IMR-90 (cell line): ENCODE data around the gene TRIM71. TPM values are rescaled to one million over a fixed set of nuclear protein-coding genes. Genes with fewer than 3 reads are reported as not detected.

Experiments used
- ATAC-seq: fragments of 200-7000 bp; cut with Tn5 transposase; 2 replicates; pipeline ENCODE4 v1.9.1; 2020; ENCODE audit warnings: low read depth, mild to moderate bottlenecking, moderate library complexity
- BruUV-seq: library from RNA; stranded (reverse); fragments of 400-500 nt; replicated peaks from 2 replicates; lab custom pipeline; 2021; lab: Mats Ljungman, UMichigan
- CTCF ChIA-PET: fragments of 300-600 bp; formaldehyde crosslinking; extraction: SDS; loops from one replicate; lab custom pipeline; 2021; ENCODE audit warnings: antibody characterized with exemption; lab: Yijun Ruan, JAX
- POLR2A ChIA-PET: fragments of 300-600 bp; sonication (Branson Sonifier 250); formaldehyde crosslinking; loops from one replicate; lab custom pipeline; 2022; ENCODE audit warnings: antibody characterized with exemption; ENCODE audit not compliant: unreplicated experiment; lab: Charles Lee
- DNase-seq: peaks from one replicate; pipeline ENCODE4 v3.0.0; 2013
- H2AFZ ChIP-seq: replicated peaks from 2 replicates; pipeline ENCODE3; 2013; ENCODE audit warnings: low read length, mild to moderate bottlenecking; ENCODE audit not compliant: poor library complexity
- H2AK5ac ChIP-seq: 2 replicates; pipeline ENCODE4 v1.6.1; 2013; ENCODE audit warnings: low read depth, low read length, inconsistent platforms
- H2AK9ac ChIP-seq: replicated peaks from 2 replicates; pipeline ENCODE3; 2013; ENCODE audit warnings: mild to moderate bottlenecking, low read depth, low read length, moderate library complexity; ENCODE audit not compliant: poor library complexity
- H2BK120ac ChIP-seq: 2 replicates; pipeline ENCODE4 v1.6.1; 2013; ENCODE audit warnings: low read depth, low read length, inconsistent platforms
- H2BK15ac ChIP-seq: 3 replicates; pipeline ENCODE4 v1.6.1; 2013; ENCODE audit warnings: low read depth, low read length, inconsistent platforms
- H2BK20ac ChIP-seq: 2 replicates; pipeline ENCODE4 v1.6.1; 2013; ENCODE audit warnings: low read depth, mild to moderate bottlenecking, inconsistent platforms, low read length, moderate library complexity
- H2BK5ac ChIP-seq: 2 replicates; pipeline ENCODE4 v1.6.1; 2013; ENCODE audit warnings: mild to moderate bottlenecking, low read depth, low read length, inconsistent platforms; ENCODE audit not compliant: poor library complexity, severe bottlenecking
- H3K14ac ChIP-seq: replicated peaks from 2 replicates; pipeline ENCODE4 v1.6.1; 2013; ENCODE audit warnings: low read depth, low read length, inconsistent platforms
- H3K18ac ChIP-seq: 2 replicates; pipeline ENCODE4 v1.6.1; 2013; ENCODE audit warnings: low read depth, low read length, control low read depth
- H3K23ac ChIP-seq: 2 replicates; pipeline ENCODE4 v1.6.1; 2013; ENCODE audit warnings: low read depth, low read length, inconsistent platforms
- H3K27ac ChIP-seq: 2 replicates; pipeline ENCODE4 v1.5.1; 2013; ENCODE audit warnings: mild to moderate bottlenecking, control low read depth, low read length; ENCODE audit not compliant: insufficient read depth
- H3K27me3 ChIP-seq: 2 replicates; pipeline ENCODE4 v1.6.1; 2013; ENCODE audit warnings: low read length; ENCODE audit not compliant: control insufficient read depth, insufficient read depth
- H3K36me3 ChIP-seq: 2 replicates; pipeline ENCODE4 v1.6.1; 2013; ENCODE audit warnings: low read length, mixed read lengths; ENCODE audit not compliant: control insufficient read depth, insufficient read depth
- H3K4ac ChIP-seq: 2 replicates; pipeline ENCODE4 v1.6.1; 2013; ENCODE audit warnings: low read depth, low read length, inconsistent platforms
- H3K4me1 ChIP-seq: 2 replicates; pipeline ENCODE4 v1.6.1; 2013; ENCODE audit warnings: low read length, mixed read lengths; ENCODE audit not compliant: control insufficient read depth, insufficient read depth
- H3K4me2 ChIP-seq: 2 replicates; pipeline ENCODE4 v1.6.1; 2013; ENCODE audit warnings: low read depth, mild to moderate bottlenecking, control low read depth, low read length, moderate library complexity
- H3K4me3 ChIP-seq: 2 replicates; pipeline ENCODE4 v1.5.1; 2013; ENCODE audit warnings: low read depth, mild to moderate bottlenecking, control low read depth, low read length, moderate library complexity; ENCODE audit not compliant: insufficient read depth
- H3K56ac ChIP-seq: 2 replicates; pipeline ENCODE4 v1.6.1; 2013; ENCODE audit warnings: low read length, inconsistent platforms; ENCODE audit not compliant: insufficient read depth; ENCODE audit errors: extremely low read depth
- H3K79me1 ChIP-seq, 2 experiments: 2 replicates each; pipeline ENCODE4 v1.6.1; 2013; ENCODE audit warnings: low read length in 2 of 2, inconsistent platforms in 1 of 2, low read depth in 1 of 2
- H3K9ac ChIP-seq: 2 replicates; pipeline ENCODE4 v1.6.1; 2013; ENCODE audit warnings: low read depth, low read length, control low read depth
- H3K9me1 ChIP-seq: 2 replicates; pipeline ENCODE4 v1.6.1; 2013; ENCODE audit warnings: low read length, inconsistent platforms; ENCODE audit not compliant: insufficient read depth
- H3K9me3 ChIP-seq: 2 replicates; pipeline ENCODE4 v1.6.1; 2013; ENCODE audit warnings: low read length; ENCODE audit not compliant: control insufficient read depth, insufficient read depth
- H4K20me1 ChIP-seq: 2 replicates; pipeline ENCODE4 v1.6.1; 2013; ENCODE audit warnings: low read length, inconsistent platforms; ENCODE audit not compliant: insufficient read depth
- H4K5ac ChIP-seq: 2 replicates; pipeline ENCODE4 v1.6.1; 2013; ENCODE audit warnings: mild to moderate bottlenecking, low read depth, low read length, control low read depth
- H4K8ac ChIP-seq, 2 experiments: 2 replicates each; pipeline ENCODE4 v1.6.1; 2013; ENCODE audit warnings: low read depth in 2 of 2, low read length in 2 of 2, control low read depth in 1 of 2, inconsistent platforms in 1 of 2
- H4K91ac ChIP-seq: 2 replicates; pipeline ENCODE4 v1.6.1; 2013; ENCODE audit warnings: low read depth, low read length, inconsistent platforms; ENCODE audit not compliant: insufficient read depth
- POLR2A ChIP-seq: IDR thresholded peaks from 2 replicates; pipeline ENCODE4 v1.6.1; 2012; ENCODE audit warnings: mild to moderate bottlenecking, low read depth, low read length
- RCOR1 ChIP-seq: IDR thresholded peaks from 2 replicates; pipeline ENCODE4 v1.6.1; 2012; ENCODE audit warnings: mild to moderate bottlenecking, low read length, improper control_type of control experiment; ENCODE audit not compliant: insufficient replicate concordance
- USF2 ChIP-seq: fragments of 150-350 bp; IDR thresholded peaks from 2 replicates; pipeline ENCODE4 v1.6.1; 2017; ENCODE audit warnings: mild to moderate bottlenecking, antibody characterized with exemption, low read length, low read depth
- WGBS, 2 experiments: methylation state at CpG; one replicate each; pipeline versions ENCODE4 v1.1.5 to v1.1.7; 2013; ENCODE audit warnings: missing lambda C conversion rate in 2 of 2; ENCODE audit not compliant: insufficient read length in 1 of 2; ENCODE audit errors: extremely low coverage in 2 of 2; 5-methylcytosine and 5-hydroxymethylcytosine counted together
- dilution Hi-C: fragments of 300-500 bp; cut with HindIII; formaldehyde crosslinking; loops from one replicate; pipeline ENCODE4 v1.14.3; 2018; ENCODE audit warnings: low sequenced_read_pairs; ENCODE audit not compliant: unreplicated experiment
- in situ Hi-C: fragments of 300-500 bp; cut with MboI; formaldehyde crosslinking; loops from 3 replicates; pipeline ENCODE4 v1.14.3; 2019; ENCODE audit warnings: low sequenced_read_pairs, inconsistent platforms, mixed read lengths
- intact Hi-C: fragments of 100-400 bp; cut with micrococcal nuclease; formaldehyde crosslinking; loops from 2 replicates; pipeline ENCODE4 v1.10.0; 2022
- polyA plus RNA-seq, 3 experiments: library from polyadenylated mRNA; depleted of rRNA; stranded (reverse); fragments of >200 nt; gene quantifications; 2 replicates each; pipeline ENCODE4 v1.2.3, GENCODE V29; 2012; ENCODE audit warnings: low replicate concordance in 1 of 3
- total RNA-seq: library from RNA; depleted of rRNA; stranded (reverse); fragments of >200 nt; gene quantifications from 2 replicates; pipeline ENCODE4 v1.2.3, GENCODE V29; 2012

Gene TRIM71
- total and polyA plus RNA-seq, 2 of the 4 experiments (the other 2 are of a cell fraction): not detected

GRCh38 chr3:32836601-32837000 is 18.8 kb downstream of the TRIM71 start:
- no peak overlapping the region for H3K9ac ChIP-seq
- H2BK15ac ChIP-seq: no peak overlapping the region
- ATAC-seq (no peak), DNase-seq (no peak)
- no peak overlapping the region for H3K4me3 ChIP-seq
- ChIA-PET CTCF (no interaction called here), POLR2A (no interaction called here)
- H3K9me3 ChIP-seq: no peaks in the 10 kb centered on the region
- TF ChIP-seq USF2 (no peak), POLR2A (no peak), RCOR1 (no peak)
- no peaks in the 10 kb centered on the region for H3K4me1 ChIP-seq
- no peak overlapping the region for H2AK5ac ChIP-seq
- no peak overlapping the region for H2BK5ac ChIP-seq
- no peaks in the 10 kb centered on the region for H3K79me1 ChIP-seq
- intact Hi-C loops: no loop called here
- no peaks in the 10 kb centered on the region for H3K9me1 ChIP-seq
- H3K27ac ChIP-seq: no peak overlapping the region
- H3K56ac ChIP-seq: no peak overlapping the region
- no peak overlapping the region for H4K5ac ChIP-seq
- in situ Hi-C loops: no loop called here
- H2BK20ac ChIP-seq: no peak overlapping the region
- WGBS, 2 experiments: no CpG with 5 or more reads among the region's 4 CpGs
- no peak overlapping the region for H3K23ac ChIP-seq
- no peak overlapping the region for H4K8ac ChIP-seq
- no peak overlapping the region for H3K4me2 ChIP-seq
- H2BK120ac ChIP-seq: no peak overlapping the region
- no peaks in the 10 kb centered on the region for H3K36me3 ChIP-seq
- no peak overlapping the region for H3K14ac ChIP-seq
- H4K20me1 ChIP-seq: no peaks in the 10 kb centered on the region
- H2AFZ ChIP-seq: no peak overlapping the region
- no peak overlapping the region for H3K18ac ChIP-seq
- H4K91ac ChIP-seq: no peak overlapping the region
- BruUV-seq: no TSS peak
- no peak overlapping the region for H2AK9ac ChIP-seq
- no peak overlapping the region for H3K4ac ChIP-seq
- dilution Hi-C loops: no loop called here
- peaks cover 28% of the 10 kb centered on the region for H3K27me3 ChIP-seq
